IPS DF 4.7 (cell line): ENCODE measurements around the gene OR1D5.
"Not testable (repeated sequence)": the region's sequence is repeated elsewhere in the genome, so short reads cannot be mapped to it uniquely, and the experiment has no call there.

Experiments
- DNase-seq: peaks from one replicate; pipeline ENCODE4 v3.0.0-alpha.2; 2013; ENCODE audit warnings: low spot score; ENCODE audit errors: extremely low read depth

Gene OR1D5, protein sequence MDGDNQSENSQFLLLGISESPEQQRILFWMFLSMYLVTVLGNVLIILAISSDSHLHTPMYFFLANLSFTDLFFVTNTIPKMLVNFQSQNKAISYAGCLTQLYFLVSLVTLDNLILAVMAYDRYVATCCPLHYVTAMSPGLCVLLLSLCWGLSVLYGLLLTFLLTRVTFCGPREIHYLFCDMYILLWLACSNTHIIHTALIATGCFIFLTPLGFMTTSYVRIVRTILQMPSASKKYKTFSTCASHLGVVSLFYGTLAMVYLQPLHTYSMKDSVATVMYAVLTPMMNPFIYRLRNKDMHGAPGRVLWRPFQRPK

DNA sequence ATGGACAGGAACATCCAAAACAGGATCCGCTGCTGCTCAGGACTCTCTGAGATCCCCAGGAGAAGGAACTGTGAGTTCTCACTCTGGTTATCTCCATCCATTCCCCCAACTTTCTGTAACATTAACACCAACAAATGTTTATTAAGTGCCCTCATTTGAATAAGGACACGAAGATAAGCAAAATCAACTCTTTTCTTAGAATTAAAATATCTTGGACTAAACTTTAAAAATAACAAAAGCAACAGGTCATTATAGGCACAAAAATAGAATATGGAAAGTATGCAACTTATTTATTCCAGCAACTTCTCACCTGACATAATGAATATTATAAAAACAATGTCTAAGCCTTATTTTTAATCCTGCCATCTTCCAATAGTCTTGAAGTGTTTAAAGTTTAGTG lies at the start of gene OR1D5:
OR1D5 (minus strand) TSS at position 101 of the 400 bp plus-strand sequence; CDS start at position 101, 0 bp downstream.
- DNase-seq, result not testable (repeated sequence)

GRCh38 chr17:3104322-3104721 lies 40.9 kb upstream of the OR1D5 start, which contains the start of gene OR1D2:
OR1D2 (minus strand) TSS chr17:3104422; CDS start chr17:3092996, 11,426 bp downstream.
- DNase-seq, result no peak

DNA sequence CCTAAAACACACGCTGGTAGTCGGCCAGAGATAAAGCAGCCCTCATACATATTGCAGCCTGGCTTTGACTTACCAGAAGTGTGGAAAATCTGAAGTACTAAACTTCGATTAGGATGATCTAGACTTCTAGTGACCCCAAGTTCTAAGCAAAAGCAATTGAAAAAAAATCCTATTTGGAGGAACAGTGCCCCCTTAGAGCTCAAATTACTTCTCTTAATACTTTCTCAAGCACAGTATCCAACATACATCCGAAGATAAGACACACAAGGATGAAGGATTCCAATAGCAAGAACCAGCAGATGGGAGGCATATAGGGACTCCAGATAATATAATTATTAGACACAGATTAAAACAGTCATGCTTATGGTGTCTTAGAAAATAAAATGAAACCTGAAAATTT lies 10.4 kb upstream of the OR1D5 start:
- not testable (repeated sequence) for DNase-seq

DNA sequence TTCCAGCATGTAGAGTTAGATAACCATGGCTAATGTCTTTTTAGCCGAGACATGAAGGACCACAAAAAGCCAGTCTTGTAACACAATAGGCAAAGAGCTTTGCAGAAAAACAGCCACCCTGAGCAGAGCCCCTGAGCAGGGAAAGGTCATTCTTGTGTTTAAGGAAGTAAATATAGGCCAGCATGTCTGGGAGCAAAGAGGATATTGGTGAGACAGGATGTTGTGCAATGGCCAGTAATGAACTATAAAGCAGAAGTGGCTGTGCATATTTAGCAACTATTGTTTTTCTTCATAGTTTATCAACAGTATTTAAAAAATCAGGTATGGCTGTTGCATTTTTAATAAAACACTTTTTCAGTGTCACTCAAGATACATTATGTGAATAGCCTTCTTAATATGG lies 1.8 kb upstream of the OR1D5 start:
- DNase-seq, result not testable (repeated sequence)

GRCh38 chr17:3062824-3063377 lies 506 bp downstream of the OR1D5 start:
- not testable (repeated sequence) for DNase-seq

DNA sequence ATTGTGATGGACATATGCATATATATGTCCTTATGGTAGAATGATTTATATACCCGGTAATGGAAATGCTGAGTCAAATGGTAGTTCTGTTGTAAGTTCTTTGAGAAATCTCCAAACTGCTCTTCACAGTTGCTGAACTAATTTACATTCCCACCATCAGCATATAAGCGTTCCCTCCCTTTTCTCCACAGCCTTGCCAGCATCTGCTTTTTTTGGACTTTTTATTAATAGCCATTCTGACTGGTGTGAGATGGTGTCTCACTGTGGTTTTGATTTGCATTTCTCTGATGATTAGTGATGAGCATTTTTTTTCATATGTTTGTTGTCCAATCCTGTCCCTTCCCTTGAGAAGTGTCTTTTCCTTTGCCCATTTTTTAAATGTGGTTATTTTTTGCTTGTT lies 8.5 kb downstream of the OR1D5 start:
- DNase-seq, result not testable (repeated sequence)

- DNase-seq, result no peak
These were observed 13.6 kb downstream of the OR1D5 start for GRCh38 chr17:3049705-3050295.

DNA sequence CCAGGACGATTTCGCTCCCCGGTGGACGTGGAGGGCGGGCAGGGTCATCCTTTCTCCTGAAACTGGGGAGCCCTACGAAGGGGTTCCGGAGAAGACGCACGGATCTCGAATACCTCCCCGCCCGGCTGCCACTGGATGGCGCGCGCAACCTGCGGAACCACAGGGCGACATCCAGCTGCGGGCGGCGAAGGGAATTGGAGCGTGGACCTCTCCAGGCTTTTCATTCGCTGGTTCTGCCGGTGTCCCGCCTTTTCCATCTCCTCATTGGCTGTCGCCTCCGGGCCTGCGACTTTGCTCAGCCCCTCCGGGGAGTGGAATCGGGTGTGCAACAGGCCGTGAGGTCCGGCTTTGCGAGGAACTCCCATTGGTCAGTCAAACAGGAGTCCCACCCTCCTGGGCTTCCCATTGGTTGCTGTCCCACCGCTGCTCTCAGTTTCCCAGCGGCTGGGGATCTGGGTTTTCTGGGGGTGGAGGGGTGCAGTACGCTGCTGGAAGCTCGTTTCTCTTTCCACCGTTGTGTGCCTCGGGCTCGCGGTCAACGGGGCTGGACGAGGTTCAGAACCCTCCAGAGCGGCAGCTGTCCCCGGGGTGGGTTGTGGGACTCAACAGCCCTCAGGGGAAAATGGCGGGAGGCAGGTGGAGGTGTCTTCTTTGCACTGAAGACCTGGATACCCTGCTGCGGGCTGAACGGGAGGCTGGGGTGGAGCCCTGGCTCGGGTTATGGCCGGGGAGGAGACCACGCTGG lies 14.5 kb downstream of the OR1D5 start:
- DNase-seq, result peak; percentile 93

- no peak for DNase-seq
These were observed 16.7 kb downstream of the OR1D5 start for GRCh38 chr17:3046753-3047152.

- no peak for DNase-seq
These were observed 19.6 kb downstream of the OR1D5 start for GRCh38 chr17:3043737-3044365.

GRCh38 chr17:3040882-3041281 lies 22.5 kb downstream of the OR1D5 start:
- DNase-seq, result no peak

DNA sequence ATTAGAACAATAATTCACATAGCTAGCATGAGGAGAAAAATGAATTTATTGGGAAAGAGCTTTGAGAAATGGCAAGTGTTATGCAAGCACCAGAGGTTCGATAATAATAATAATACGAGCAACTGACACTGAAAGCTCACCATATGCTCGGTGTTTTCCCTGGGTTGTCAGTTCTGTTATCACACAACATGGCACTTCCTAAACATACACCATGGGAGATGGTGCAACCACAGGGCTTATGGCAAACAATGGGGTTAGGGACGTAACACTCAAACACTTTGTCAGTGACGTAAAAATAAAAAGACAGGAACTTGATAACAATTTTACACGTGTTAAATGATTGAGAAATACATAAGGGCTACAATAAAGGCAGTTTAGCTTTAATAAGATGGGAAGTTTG lies 23.7 kb downstream of the OR1D5 start:
- no peak for DNase-seq

DNA sequence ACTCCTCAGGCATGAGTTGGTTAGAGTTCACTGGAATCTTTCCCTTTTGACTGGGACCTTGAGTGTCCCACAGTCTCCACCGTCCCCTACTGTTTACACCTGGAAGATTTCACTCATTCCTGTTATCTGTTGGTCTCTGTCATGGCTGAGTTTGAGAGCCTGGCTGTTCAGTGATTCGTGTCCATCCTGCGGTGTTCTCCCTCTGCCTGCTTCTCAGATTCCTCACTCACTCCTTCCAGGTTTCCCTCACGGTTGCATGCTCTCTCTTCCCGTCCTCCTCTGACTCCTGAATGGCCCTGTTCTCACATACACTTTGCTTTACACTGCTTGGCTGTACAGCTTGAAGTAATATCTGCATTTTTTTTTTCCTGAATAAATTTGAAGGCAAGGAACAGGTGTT lies 24.5 kb downstream of the OR1D5 start:
- DNase-seq, result no peak

DNA sequence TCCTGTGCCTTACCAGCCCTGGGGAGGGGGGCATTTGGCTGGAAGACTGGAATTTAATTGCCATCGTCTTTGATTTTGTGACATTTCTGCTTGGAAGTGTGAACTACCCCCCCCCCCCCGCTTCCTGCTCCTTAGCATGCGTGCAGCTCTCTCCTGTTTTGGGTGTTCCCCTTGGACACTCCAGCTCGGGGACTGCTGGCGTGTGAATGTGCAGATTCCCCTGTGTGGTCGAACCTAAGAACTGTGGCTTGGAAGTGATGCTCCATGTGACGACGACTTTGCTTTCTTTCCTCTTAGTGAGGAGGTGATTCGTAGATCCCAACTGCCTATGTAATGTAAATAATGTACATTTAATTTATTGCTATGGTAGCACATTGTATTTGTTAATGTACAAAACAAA lies 26.1 kb downstream of the OR1D5 start:
- no peak for DNase-seq

- no peak for DNase-seq
These were observed 26.6 kb downstream of the OR1D5 start for GRCh38 chr17:3036800-3037199.

DNA sequence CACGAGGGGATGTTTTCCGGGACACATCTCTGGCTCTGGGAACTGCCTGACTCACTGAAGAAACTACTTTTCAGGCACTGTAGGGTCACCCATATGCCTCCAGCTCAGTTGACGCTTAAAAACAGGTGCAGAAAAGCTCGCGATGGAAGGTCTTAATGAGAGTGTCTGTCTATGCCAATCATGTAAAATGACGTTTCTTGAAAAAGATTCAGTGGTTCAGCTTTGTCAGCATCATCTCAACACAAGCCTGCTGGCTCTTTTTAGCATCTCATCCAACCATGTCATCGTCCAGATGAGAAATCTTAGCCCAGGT lies 27.5 kb downstream of the OR1D5 start:
- DNase-seq, result no peak

DNA sequence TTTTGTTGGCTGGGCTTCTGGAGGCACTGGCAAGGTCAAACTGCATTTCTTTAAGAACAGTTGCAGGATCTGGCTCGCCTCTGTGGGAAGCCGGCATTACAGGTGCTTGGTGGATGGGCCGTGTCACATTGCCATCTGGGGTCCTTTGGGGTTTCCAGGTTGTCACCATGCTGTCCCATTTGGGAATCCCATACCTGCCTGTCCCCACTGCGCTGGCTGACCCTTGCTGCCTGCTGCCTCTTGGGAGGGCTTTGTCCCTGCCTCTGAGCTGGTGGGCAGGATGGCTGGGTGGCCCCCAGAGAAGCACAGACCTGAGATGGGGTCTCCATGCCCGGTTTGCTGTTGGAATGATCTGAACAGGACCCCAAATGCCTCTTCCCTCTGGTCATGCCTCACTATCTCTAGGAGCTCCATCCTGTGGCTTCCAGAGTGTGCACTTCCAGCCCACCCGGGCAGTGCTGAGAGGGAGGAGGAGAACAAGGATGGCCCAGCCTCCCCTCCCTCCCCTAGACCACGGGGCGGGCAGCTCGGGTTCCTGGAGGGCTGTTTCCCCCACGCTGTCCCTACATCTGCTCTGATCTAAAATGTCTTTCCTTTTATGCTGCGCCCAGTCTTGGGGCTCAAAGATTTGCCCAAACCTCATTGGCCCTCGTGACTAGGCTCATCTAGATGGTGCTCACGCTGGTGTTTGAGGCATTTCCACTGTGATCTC lies 28.0 kb downstream of the OR1D5 start:
- no peak for DNase-seq

GRCh38 chr17:3034578-3034920 lies 28.9 kb downstream of the OR1D5 start:
- no peak for DNase-seq

DNA sequence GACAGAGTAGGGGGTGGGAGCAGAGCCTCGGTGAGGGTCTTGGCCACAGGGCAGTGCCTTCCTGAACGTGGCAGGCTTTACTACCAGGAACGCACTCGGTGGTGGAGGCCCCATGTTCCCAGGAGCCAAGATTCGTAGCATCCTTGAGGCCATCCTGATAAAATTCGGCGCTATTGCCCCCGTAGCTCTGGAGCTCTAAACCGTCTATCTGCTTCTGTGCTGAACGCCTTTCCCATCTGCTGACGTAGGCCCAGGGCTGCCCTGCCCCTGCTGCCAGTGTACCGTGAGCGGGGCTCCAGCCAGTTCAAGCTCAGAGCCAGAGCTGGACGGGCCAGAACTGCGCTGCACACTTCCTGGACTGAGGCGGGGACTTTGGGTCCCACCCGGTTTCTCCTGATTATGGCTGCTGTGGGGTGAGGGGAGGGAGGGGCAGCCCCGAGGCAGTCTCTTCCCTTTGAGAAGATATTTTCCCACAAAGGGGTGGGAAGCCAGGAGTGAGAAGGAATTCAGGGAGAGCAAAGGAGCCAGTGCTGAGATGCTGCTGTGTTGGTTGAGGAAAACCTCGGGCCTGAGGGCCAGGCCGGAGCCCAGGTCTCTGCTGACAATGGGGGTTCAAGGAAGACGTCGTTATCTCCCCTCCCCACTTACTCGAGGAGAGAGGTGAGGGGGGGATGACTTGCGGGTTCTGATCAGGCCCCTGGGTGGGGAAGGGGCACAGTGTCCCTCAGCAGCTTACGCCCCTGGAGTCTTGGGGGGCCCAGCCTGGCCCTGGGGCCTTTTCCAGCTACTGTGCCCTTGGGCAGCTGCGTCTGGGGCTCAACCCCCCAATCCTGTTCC lies 29.4 kb downstream of the OR1D5 start:
- DNase-seq, result no peak

DNA sequence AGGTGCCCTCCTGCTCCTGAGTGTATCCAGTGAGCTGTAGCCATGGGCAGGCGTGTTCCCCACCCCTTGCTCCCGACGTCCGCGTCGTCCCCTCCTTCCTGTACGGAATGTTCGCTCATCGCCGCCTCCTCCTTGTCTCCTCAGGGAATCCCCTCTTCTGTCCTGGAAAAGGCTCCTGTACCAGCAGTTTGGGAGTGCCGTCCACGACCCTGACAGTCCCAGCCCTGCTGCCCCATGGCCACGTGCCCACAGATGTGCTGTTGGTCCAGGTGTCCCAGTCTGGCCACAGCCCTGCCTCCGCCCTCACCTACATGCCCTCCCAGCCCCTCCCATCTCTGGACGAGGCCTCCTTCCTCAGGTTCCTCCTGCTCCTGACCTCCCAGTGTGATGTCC lies 30.2 kb downstream of the OR1D5 start:
- DNase-seq, result no peak
